Peyer's patch (tissue), 4 donors: Measurements from ENCODE around the gene CYP27A1. TPM values are rescaled to one million over a fixed set of nuclear protein-coding genes. Genes with fewer than 3 reads are reported as not detected.
"Not testable (repeated sequence)": the region's sequence is repeated elsewhere in the genome, so short reads cannot be mapped to it uniquely, and the experiment has no call there.

ENCODE experiments used
- DNase-seq, 3 donors: peaks; one replicate each; pipeline ENCODE4 v3.0.0-alpha.2; 2017 to 2019
- H3K27ac ChIP-seq, 4 donors: fragments of 200-600 bp; sonication (generic); one replicate each; pipeline ENCODE4 v1.5.1; 2016 to 2019
- H3K27me3 ChIP-seq, 2 donors: fragments of 200-600 bp; sonication (generic); one replicate each; pipeline ENCODE4 v1.5.1; 2019
- H3K36me3 ChIP-seq, 3 donors: fragments of 200-600 bp; sonication (generic); one replicate each; pipeline ENCODE4 v1.5.1; 2016 to 2019
- H3K4me1 ChIP-seq, 4 donors: fragments of 200-600 bp; sonication (generic); one replicate each; pipeline ENCODE4 v1.5.1; 2016 to 2019
- H3K4me3 ChIP-seq, 4 donors: fragments of 200-600 bp; sonication (generic); 1 replicate in 3 of 4; 2 replicates in 1 of 4; pipeline ENCODE4 v1.5.1; 2016 to 2019; ENCODE audit warnings: mild to moderate bottlenecking in 1 of 4
- H3K9me3 ChIP-seq, 4 donors: fragments of 200-600 bp; sonication (generic); one replicate each; pipeline ENCODE4 v1.5.1; 2016 to 2019; ENCODE audit warnings: mild to moderate bottlenecking in 1 of 4
- CTCF ChIP-seq, 6 experiments: fragments of 450-650 bp in 4 of 6; fragments of 200-600 bp in 2 of 6; sonication (generic) in 1 of 6; IDR thresholded peaks; one replicate each; pipeline ENCODE4 v1.5.1; 2017 to 2019; ENCODE audit warnings: antibody characterized with exemption in 6 of 6, mild to moderate bottlenecking in 3 of 6, moderate library complexity in 1 of 6
- POLR2A ChIP-seq, 2 donors: fragments of 450-650 bp; IDR thresholded peaks; one replicate each; pipeline ENCODE4 v1.5.1; 2017; ENCODE audit warnings: antibody characterized with exemption in 2 of 2, mild to moderate bottlenecking in 2 of 2, moderate library complexity in 2 of 2
- total RNA-seq, 4 donors: library from RNA; depleted of rRNA; stranded (reverse); fragments of >200 nt; gene quantifications; one replicate each; pipeline ENCODE4 v1.1.0, GENCODE V29; 2016

Gene CYP27A1
- total RNA-seq, 4 donors from 2014 or later, result 68.5 to 277 (median 168) TPM

GRCh38 chr2:218833023-218833609 lies 51.2 kb downstream of the CYP27A1 start:
- DNase-seq, result peak in 1 of 3 donors; percentile 15
- H3K9me3 ChIP-seq, result no peaks in the 10 kb centered on the region
- no peaks in the 10 kb centered on the region for H3K4me1 ChIP-seq
- H3K27me3 ChIP-seq, result no peaks in the 10 kb centered on the region
- TF ChIP-seq POLR2A (IDR thresholded peaks at IDR 0.05) (no peak), CTCF (IDR thresholded peaks at IDR 0.05) (no peak)
- no peaks in the 10 kb centered on the region for H3K36me3 ChIP-seq
- no peak overlapping the region for H3K4me3 ChIP-seq
- H3K27ac ChIP-seq, result no peak overlapping the region

DNA sequence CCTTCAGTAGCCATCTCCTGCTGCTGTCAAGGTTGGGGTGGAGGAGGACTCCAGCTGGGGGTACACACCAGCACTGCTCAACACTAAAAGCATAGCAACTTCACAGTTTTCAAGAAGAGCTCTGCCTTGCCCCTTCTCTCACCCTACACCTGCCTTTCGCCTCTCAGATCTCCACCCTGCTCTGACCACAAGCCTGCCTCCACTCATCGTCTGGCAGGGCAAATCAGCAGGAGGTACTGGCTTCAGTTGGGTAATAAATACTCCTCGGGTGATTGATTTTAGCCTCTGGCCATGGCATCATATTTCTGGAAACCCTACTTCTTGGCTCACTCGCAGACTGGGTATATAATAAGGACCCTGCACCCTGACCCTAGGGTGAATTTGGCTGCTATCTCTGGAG lies 52.7 kb downstream of the CYP27A1 start:
- no peak overlapping the region for H3K27ac ChIP-seq
- no peaks in the 10 kb centered on the region for H3K4me1 ChIP-seq
- H3K36me3 ChIP-seq, result no peaks in the 10 kb centered on the region
- H3K9me3 ChIP-seq, result no peaks in the 10 kb centered on the region
- H3K4me3 ChIP-seq, result no peak overlapping the region
- TF ChIP-seq CTCF (IDR thresholded peaks at IDR 0.05) (no peak), POLR2A (IDR thresholded peaks at IDR 0.05) (no peak)
- no peaks in the 10 kb centered on the region for H3K27me3 ChIP-seq
- DNase-seq, result no peak

DNA sequence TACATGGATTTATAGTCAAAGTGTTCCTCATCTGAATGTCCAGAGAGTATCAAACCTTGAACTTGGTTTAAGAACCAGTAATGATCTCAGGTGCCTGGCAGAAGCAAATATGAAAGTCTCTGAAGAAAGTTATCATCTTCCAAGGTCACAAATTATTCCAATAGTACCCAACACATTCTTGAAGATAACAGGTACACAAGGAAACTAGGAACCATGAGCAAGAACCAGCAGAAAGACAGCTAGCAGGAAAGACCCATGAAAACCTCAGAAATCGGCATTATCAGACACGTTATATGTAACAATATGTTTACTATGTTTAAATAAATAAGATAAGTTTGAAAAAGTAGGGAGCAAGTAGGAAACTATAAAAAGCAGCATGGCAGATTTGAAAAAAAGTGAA lies 55.5 kb downstream of the CYP27A1 start:
- Histone ChIP-seq H3K4me1 (no peaks in the 10 kb centered on the region), H3K27ac (no peak overlapping the region), H3K36me3 (no peaks in the 10 kb centered on the region), H3K9me3 (no peaks in the 10 kb centered on the region), H3K27me3 (no peaks in the 10 kb centered on the region), H3K4me3 (no peak overlapping the region)
- TF ChIP-seq CTCF (IDR thresholded peaks at IDR 0.05), result no peak
- no peak for TF ChIP-seq POLR2A (IDR thresholded peaks at IDR 0.05)
- DNase-seq, result no peak

- Histone ChIP-seq H3K36me3 (no peaks in the 10 kb centered on the region), H3K27ac (no peak overlapping the region), H3K9me3 (no peaks in the 10 kb centered on the region), H3K4me3 (no peak overlapping the region), H3K4me1 (no peaks in the 10 kb centered on the region), H3K27me3 (no peaks in the 10 kb centered on the region)
- TF ChIP-seq POLR2A (IDR thresholded peaks at IDR 0.05), result no peak
- TF ChIP-seq CTCF (IDR thresholded peaks at IDR 0.05), result no peak
- no peak for DNase-seq
These were observed 57.5 kb downstream of the CYP27A1 start for GRCh38 chr2:218839430-218839829.

GRCh38 chr2:218839888-218840287 lies 57.9 kb downstream of the CYP27A1 start:
- Histone ChIP-seq H3K9me3 (no peaks in the 10 kb centered on the region), H3K4me3 (no peak overlapping the region), H3K27ac (no peak overlapping the region), H3K4me1 (no peaks in the 10 kb centered on the region), H3K36me3 (no peaks in the 10 kb centered on the region), H3K27me3 (no peaks in the 10 kb centered on the region)
- TF ChIP-seq POLR2A (IDR thresholded peaks at IDR 0.05), result no peak
- no peak for DNase-seq

DNA sequence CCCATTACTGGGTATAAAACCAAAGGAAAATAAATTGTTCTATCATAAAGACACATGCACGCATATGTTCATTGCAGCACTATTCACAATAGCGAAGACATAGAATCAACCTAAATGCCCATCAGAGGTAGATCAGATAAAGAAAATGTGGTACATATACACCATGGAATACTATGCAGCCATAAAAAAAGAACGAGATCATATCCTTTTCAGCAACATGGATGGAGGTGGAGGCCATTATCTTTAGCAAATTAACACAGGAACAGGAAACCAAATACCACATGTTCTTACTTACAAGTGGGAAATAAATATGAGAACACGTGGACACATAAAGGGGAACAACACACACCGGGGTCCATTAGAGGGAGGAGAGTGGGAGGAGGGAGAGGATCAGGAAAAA lies 62.4 kb downstream of the CYP27A1 start:
- not testable (repeated sequence) for H3K36me3 ChIP-seq, H3K27me3 ChIP-seq

GRCh38 chr2:218846963-218847362 lies 65.0 kb downstream of the CYP27A1 start:
- DNase-seq, H3K9me3 ChIP-seq, H3K27ac ChIP-seq, H3K27me3 ChIP-seq, H3K4me3 ChIP-seq, H3K4me1 ChIP-seq, H3K36me3 ChIP-seq: not testable (repeated sequence)

More for the DNA sequence above, 62.4 kb downstream of the CYP27A1 start:
- H3K9me3 ChIP-seq, H3K27ac ChIP-seq, DNase-seq, H3K4me1 ChIP-seq, H3K4me3 ChIP-seq: not testable (repeated sequence)
